ENCODE measurements around the gene AOPEP.

GRCh38 chr9:95131023-95131943 is 404.8 kb downstream of the AOPEP start:
- TF ChIP-seq SMC3 (conservative IDR thresholded peaks at IDR 0.05; ENCODE audit: insufficient read depth, low read depth, low read length): peak; percentile 54; the same call in 1 of the 2 replicates
- TF ChIP-seq TAF1 (IDR thresholded peaks at IDR 0.05; ENCODE audit: control insufficient read depth, extremely low read depth, insufficient read depth, low read length, severe bottlenecking): no peak
- no peak for TF ChIP-seq NR2C2 (CRISPR knock-in tag; IDR thresholded peaks at IDR 0.05)
- no peak for TF ChIP-seq NR2C2 (tag; IDR thresholded peaks at IDR 0.05)

All from K562 (cell line).